Stimulated activated CD8-positive, alpha-beta memory T cell treated with anti-CD3 and anti-CD28 coated beads, Interleukin-4, amount 100 ng/mL, for 4 hours (primary cell): ENCODE measurements around the gene SLC52A1.

Source experiments
- DNase-seq, 2 donors: peaks; one replicate each; pipeline ENCODE4 v3.0.0-alpha.2; 2020; ENCODE audit warnings: low read depth in 2 of 2, low spot score in 1 of 2

Gene SLC52A1

DNA sequence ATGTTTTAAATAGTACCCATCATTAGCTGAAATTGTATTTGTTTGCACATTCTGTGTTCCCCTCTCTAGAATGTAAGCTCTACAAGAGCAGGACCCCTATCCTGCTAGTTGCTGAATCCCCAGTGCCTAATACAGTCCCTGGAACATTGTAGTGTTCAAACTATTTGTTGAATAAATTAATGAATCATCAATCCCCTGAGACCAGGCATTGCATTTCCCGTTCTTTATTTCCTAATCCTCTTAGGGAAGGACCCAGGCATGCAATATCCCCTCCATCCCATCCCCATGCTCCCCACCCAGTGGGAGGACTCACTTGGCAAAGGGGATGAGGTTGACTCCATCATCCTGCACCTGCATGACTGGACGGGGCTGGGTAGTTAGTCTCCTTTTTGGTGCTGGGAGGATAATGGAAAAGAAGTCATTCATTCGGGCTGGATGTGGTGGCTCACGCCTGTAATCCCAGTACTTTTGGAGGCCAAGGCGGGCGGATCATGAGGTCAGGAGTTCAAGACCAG, 41.1 kb downstream of the SLC52A1 start:
- DNase-seq, result no peak

DNA sequence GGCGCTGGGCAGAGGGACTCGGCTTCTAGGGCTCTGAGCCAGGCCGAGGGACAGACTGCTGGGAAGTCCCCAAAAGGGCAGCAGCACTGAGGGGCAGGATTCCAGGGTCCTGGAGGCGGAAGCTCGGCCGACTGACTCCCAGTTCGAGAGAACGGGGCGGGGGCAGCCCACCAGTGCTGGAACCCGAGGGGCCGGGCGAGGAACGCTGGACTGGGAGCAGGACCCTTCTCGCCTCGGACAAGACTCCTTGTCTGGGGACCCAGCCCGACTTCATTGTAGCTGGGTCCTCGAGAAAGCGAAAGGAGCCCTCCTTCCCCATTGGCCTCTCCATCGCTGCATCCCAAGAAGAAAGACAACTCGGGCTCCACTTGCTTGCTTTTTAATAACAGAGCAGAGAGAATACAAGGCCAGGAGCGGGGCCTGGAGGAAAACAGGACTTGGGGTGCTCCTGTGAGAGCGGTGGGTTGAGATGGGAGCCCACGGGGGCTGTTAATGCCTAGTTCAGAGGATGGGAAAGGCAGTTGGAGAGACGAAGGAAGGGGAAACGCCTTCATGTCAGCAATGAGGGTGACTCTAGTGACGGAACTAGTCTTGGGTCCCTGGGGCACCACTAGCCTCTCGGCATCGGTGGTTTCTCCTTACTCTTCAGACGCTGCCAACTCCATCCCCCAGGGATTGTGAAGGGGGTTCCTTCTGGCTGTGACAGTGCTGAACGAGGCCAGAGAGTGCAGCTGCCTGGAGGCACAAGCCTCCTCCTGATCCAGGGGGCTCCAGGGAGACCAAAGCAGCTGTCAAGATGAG, 47.3 kb downstream of the SLC52A1 start:
- DNase-seq, result no peak

DNA sequence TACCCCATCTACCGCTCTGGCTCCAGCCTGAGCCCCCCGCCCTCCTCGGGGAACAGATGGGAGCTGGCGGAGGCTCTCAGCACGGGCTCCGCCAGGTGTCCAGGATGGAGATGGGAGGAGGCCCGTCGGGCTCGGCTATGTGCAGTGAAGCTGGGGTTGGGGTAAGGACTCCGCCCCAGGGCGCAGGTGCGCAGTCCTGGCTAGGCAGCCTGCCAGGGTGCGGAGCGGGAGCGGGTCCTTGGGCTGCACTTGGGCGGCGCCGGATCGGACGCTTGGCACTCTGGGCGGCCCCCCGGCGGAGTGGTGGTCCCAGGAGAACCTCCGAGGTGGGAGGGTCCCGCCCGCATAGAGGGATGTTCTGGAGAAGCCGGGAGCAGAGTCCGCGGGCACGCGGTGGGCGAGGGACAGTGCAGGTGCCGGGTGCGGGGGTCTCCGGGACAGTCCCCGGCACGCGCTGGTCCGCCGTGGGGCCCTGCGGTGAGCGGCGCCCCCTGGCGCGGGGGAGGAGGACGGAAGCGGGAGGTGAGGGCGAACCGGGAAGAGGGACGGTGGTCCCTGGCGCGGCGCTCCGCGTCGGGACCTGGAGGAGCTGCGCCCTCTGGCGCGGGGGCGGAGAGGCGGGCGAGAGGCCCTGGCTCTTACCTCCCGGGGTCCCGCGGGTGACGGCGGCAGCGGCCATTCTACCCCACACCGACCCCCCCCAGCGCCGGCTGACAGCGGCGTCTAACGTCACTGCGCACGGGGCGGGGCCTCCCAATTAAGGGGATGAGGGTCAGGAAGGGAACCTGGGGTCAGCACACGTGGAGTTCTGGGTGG, 48.1 kb downstream of the SLC52A1 start, which contains the start of gene CAMTA2:
TSS of gene CAMTA2 (minus strand) at position 725 of the 816 bp plus-strand sequence. CDS start 1,453 bp downstream, outside the sequence.
- DNase-seq, result peak; percentile 72 to 78

DNA sequence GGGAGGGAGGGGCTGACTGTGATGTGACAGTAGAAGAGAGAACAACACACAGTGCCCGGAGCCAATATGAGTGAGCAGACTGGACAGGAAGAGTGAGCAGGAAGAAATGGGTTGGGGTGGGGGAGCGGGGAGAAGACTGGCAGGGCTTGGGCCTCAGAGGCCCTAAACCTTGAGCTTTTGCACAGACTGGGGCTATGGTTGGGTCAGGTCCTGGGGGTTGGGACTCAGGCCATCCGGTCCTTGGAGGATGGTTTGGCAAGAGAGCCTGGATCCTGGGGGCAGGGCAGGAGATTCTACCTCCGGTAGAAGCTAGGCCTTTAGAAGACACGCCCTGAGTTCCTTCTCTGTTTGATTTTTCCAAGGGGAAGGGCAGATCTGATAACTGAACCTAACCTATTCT, 48.8 kb downstream of the SLC52A1 start:
- DNase-seq, result no peak
